Right cardiac atrium (tissue), 5 donors: Measurements from ENCODE around the gene GAL3ST1. TPM values are rescaled to one million over a fixed set of nuclear protein-coding genes. Genes with fewer than 3 reads are reported as not detected.

Experiments
- ATAC-seq, 2 donors: fragments of 200-7000 bp; cut with Tn5 transposase; one replicate each; pipeline versions ENCODE4 v1.8.0 to v1.9.1; 2020; ENCODE audit warnings: moderate library complexity in 2 of 2, mild to moderate bottlenecking in 1 of 2
- DNase-seq, 3 donors: peaks; one replicate each; pipeline ENCODE4 v3.0.0-alpha.2; 2020
- H3K27ac ChIP-seq: one replicate; pipeline ENCODE4 v1.5.1; 2013; ENCODE audit warnings: mild to moderate bottlenecking, low read length, control low read depth, moderate library complexity
- H3K27me3 ChIP-seq: one replicate; pipeline ENCODE4 v1.6.1; 2013; ENCODE audit not compliant: control insufficient read depth, insufficient read depth
- H3K4me1 ChIP-seq: one replicate; pipeline ENCODE4 v1.6.1; 2013; ENCODE audit warnings: low read length; ENCODE audit not compliant: control insufficient read depth, insufficient read depth
- H3K4me3 ChIP-seq: one replicate; pipeline ENCODE4 v1.5.1; 2013; ENCODE audit warnings: low read length, control low read depth
- H3K9me3 ChIP-seq: one replicate; pipeline ENCODE4 v1.6.1; 2013; ENCODE audit warnings: low read length; ENCODE audit not compliant: control insufficient read depth
- WGBS: extraction: QIAGEN DNeasy Blood & Tissue Kit; methylation state at CpG from one replicate; pipeline ENCODE4 v1.1.7; 2013; 5-methylcytosine and 5-hydroxymethylcytosine counted together
- intact Hi-C, 4 donors: fragments of 100-400 bp; cut with DNase I; formaldehyde crosslinking; loops; one replicate each; pipeline versions ENCODE4 v1.11.0 to v1.14.0; 2022 to 2023
- polyA plus RNA-seq: library from polyadenylated mRNA; stranded (reverse); fragments of 200-250 nt; gene quantifications from one replicate; pipeline ENCODE4 v1.2.3, GENCODE V29; 2013
- total RNA-seq, 4 donors: library from RNA; stranded (reverse); fragmentation: NEBNext Ultra II Directional; extraction: Animal tissue kit (Norgen Biotek cat#: 25700); gene quantifications; one replicate each; pipeline ENCODE4 v1.2.1, GENCODE V29; 2021
- donor health status: healthy with polysubstance abuse.
- donor health status: DM: no; HTN: yes; CAD: no.
- donor health status: DM: no; HTN: no; CAD: no.
- donor health status: DM: no; HTN: yes; CAD: no; lungs with severe emphysema.
- donor health status: DM: yes; HTN: yes; CAD: no.

GAL3ST1 gene
- total and polyA plus RNA-seq, 5 donors, result 0.17 to 0.93 (median 0.61) TPM; not detected in 1

DNA sequence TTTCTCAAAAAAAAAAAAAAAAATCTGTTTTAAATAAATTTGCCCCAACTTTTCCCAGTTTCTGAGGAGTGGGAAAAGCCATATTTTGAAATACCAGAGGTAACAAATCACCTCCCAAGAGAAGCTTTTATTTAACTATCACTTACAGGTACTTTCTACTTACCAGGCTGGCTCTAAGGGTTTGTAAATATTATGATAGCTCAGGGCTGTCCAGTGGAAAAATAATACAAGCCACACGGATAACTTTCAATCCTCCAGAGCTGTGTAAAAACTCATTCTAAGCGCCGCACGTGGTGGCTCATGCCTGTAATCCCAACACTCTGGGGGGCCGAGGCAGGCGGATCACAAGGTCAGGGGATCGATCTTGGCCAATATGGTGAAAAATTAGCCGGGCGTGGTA, 63.4 kb downstream of the GAL3ST1 start:
- H3K9me3 ChIP-seq, result no peaks in the 10 kb centered on the region
- no peak for ATAC-seq
- intact Hi-C loops, result no loop called here
- H3K4me3 ChIP-seq, result no peak overlapping the region
- WGBS, result 92% methylated on average over 9 of the region's 9 CpGs
- no peaks in the 10 kb centered on the region for H3K4me1 ChIP-seq
- no peak overlapping the region for H3K27ac ChIP-seq
- H3K27me3 ChIP-seq, result no peaks in the 10 kb centered on the region
- no peak for DNase-seq

GRCh38 chr22:30508216-30508615, 66.2 kb downstream of the GAL3ST1 start:
- no peaks in the 10 kb centered on the region for H3K9me3 ChIP-seq
- WGBS, result 98% methylated on average over 5 of the region's 5 CpGs
- no peak for DNase-seq
- H3K4me1 ChIP-seq, result no peaks in the 10 kb centered on the region
- H3K27me3 ChIP-seq, result no peaks in the 10 kb centered on the region
- H3K4me3 ChIP-seq, result no peak overlapping the region
- H3K27ac ChIP-seq, result no peak overlapping the region
- intact Hi-C loops, result no loop called here
- ATAC-seq, result no peak

- Histone ChIP-seq H3K4me3 (no peak overlapping the region), H3K27ac (no peak overlapping the region), H3K9me3 (no peaks in the 10 kb centered on the region), H3K27me3 (no peaks in the 10 kb centered on the region), H3K4me1 (no peaks in the 10 kb centered on the region)
- no peak for ATAC-seq
- no peak for DNase-seq
- WGBS, result 82% methylated on average over 4 of the region's 4 CpGs
- intact Hi-C loops, result no loop called here
Measured at GRCh38 chr22:30507670-30508069, 66.8 kb downstream of the GAL3ST1 start.

DNA sequence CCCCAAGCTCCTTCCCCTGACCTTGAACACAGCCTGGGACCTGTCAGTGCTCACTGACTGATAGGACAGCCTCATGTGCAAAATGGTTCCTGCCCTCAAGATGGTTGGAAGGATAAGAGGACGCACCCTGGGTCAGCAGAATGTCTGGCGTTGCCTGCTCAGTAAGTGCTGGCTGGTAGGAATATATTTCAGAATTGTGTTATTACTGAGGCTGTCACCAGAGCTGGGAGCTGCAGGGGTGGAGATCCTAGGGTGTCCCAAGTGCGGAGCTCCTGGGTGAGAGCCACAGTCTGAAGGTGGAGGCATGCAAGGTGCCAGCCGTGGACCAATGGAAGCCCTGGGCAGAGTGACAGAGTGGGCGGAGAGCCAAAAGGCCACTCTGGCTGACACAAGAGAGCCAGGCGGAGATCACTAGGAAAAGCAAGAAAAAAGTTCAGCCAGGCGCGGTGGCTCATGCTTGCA, 67.9 kb downstream of the GAL3ST1 start:
- no peaks in the 10 kb centered on the region for H3K9me3 ChIP-seq
- ATAC-seq (no peak), DNase-seq (no peak)
- no peak overlapping the region for H3K4me3 ChIP-seq
- H3K4me1 ChIP-seq, result no peaks in the 10 kb centered on the region
- H3K27me3 ChIP-seq, result no peaks in the 10 kb centered on the region
- intact Hi-C loops, result no loop called here
- WGBS, result 65% methylated on average over 8 of the region's 8 CpGs
- H3K27ac ChIP-seq, result no peak overlapping the region

Other genes with a start within 250 kb of the GAL3ST1 start
- gene TBC1D10A, start 247.7 kb downstream of the GAL3ST1 start, total RNA-seq, result 1 to 10 TPM; 5.6 to 9.1 (median 8.5) TPM
- gene TBC1D10A, start 247.7 kb downstream of the GAL3ST1 start, polyA plus RNA-seq, result 5.4 TPM
- 100 to 1,000 TPM; 105 to 110 (median 108) TPM for gene SF3A1, start 217.8 kb downstream of the GAL3ST1 start, total RNA-seq
- gene SF3A1, start 217.8 kb downstream of the GAL3ST1 start, polyA plus RNA-seq, result 16.2 TPM
- 1 to 10 TPM in 3 of 4 donors, under 1 TPM in 1; 0.47 to 2.1 (median 1.4) TPM for gene CCDC157, start 217.7 kb downstream of the GAL3ST1 start, total RNA-seq
- gene CCDC157, start 217.7 kb downstream of the GAL3ST1 start, polyA plus RNA-seq, result 0.66 TPM
- gene RNF215, start 187.3 kb downstream of the GAL3ST1 start, total RNA-seq, result 10 to 100 TPM in 3 of 4 donors, 1 to 10 TPM in 1; 8.7 to 17.0 (median 12.7) TPM
- 5.7 TPM for gene RNF215, start 187.3 kb downstream of the GAL3ST1 start, polyA plus RNA-seq
- 1 to 10 TPM; 2.0 to 5.5 (median 3.5) TPM for gene SEC14L2, start 177.6 kb downstream of the GAL3ST1 start, total RNA-seq
- gene SEC14L2, start 177.6 kb downstream of the GAL3ST1 start, polyA plus RNA-seq, result 1.6 TPM
- gene MTFP1, start 148.9 kb downstream of the GAL3ST1 start, total RNA-seq, result 10 to 100 TPM; 15.5 to 29.3 (median 18.6) TPM
- gene MTFP1, start 148.9 kb downstream of the GAL3ST1 start, polyA plus RNA-seq, result 38.9 TPM
- not detected for gene SEC14L3, start 102.6 kb downstream of the GAL3ST1 start, total RNA-seq
- gene SEC14L3, start 102.6 kb downstream of the GAL3ST1 start, polyA plus RNA-seq, result not detected
- not detected for gene SEC14L4, start 69.0 kb downstream of the GAL3ST1 start, total RNA-seq
- gene SEC14L4, start 69.0 kb downstream of the GAL3ST1 start, polyA plus RNA-seq, result not detected
- under 1 TPM; 0.17 to 0.40 (median 0.23) TPM for gene SEC14L6, start 27.9 kb downstream of the GAL3ST1 start, total RNA-seq
- gene SEC14L6, start 27.9 kb downstream of the GAL3ST1 start, polyA plus RNA-seq, result 0.20 TPM
- gene PES1, start 17.2 kb upstream of the GAL3ST1 start, total RNA-seq, result 10 to 100 TPM; 23.7 to 31.9 (median 23.8) TPM
- gene PES1, start 17.2 kb upstream of the GAL3ST1 start, polyA plus RNA-seq, result 20.1 TPM
- 10 to 100 TPM; 10.9 to 33.4 (median 25.5) TPM for gene TCN2, start 32.5 kb upstream of the GAL3ST1 start, total RNA-seq
- gene TCN2, start 32.5 kb upstream of the GAL3ST1 start, polyA plus RNA-seq, result 14.3 TPM
- 1 to 10 TPM; 2.5 to 4.0 (median 2.9) TPM for gene SLC35E4, start 61.1 kb upstream of the GAL3ST1 start, total RNA-seq
- 2.9 TPM for gene SLC35E4, start 61.1 kb upstream of the GAL3ST1 start, polyA plus RNA-seq
- 1 to 10 TPM; 2.5 to 4.4 (median 3.5) TPM for gene DUSP18, start 93.2 kb upstream of the GAL3ST1 start, total RNA-seq
- 2.1 TPM for gene DUSP18, start 93.2 kb upstream of the GAL3ST1 start, polyA plus RNA-seq
- 10 to 100 TPM in 2 of 4 donors, 1 to 10 TPM in 2; 4.1 to 12.3 (median 8.6) TPM for gene OSBP2, start 120.2 kb upstream of the GAL3ST1 start, total RNA-seq
- 7.8 TPM for gene OSBP2, start 120.2 kb upstream of the GAL3ST1 start, polyA plus RNA-seq